HepG2 (cell line): Measurements from ENCODE around the gene POP7. TPM values are rescaled to one million over a fixed set of nuclear protein-coding genes. Genes with fewer than 3 reads are reported as not detected.

Source experiments
- CREB1 ChIP-seq, 2 experiments: fragments of 450-650 bp in 1 of 2; IDR thresholded peaks; 2 replicates each; pipeline ENCODE4 v1.6.1; 2016 to 2017; ENCODE audit warnings: control low read depth in 1 of 2, mild to moderate bottlenecking in 1 of 2, missing compliant biosample characterization in 1 of 2, missing genetic modification characterization in 1 of 2
- ISX ChIP-seq: sonication (generic); formaldehyde crosslinking; conservative IDR thresholded peaks from 2 replicates; pipeline ENCODE4 v1.5.0; 2020; ENCODE audit warnings: missing genetic modification reagents
- KLF13 ChIP-seq: sonication (generic); formaldehyde crosslinking; IDR thresholded peaks from 2 replicates; pipeline ENCODE4 v1.4.0; 2020; ENCODE audit warnings: mild to moderate bottlenecking, missing genetic modification reagents
- MBNL3 ChIP-seq: fragments of 250-450 bp; sonication (Bioruptor Pico); conservative IDR thresholded peaks from 2 replicates; pipeline ENCODE4 v1.8.0; 2022; ENCODE audit warnings: mild to moderate bottlenecking, inconsistent platforms
- PRMT3 ChIP-seq: sonication (generic); formaldehyde crosslinking; IDR thresholded peaks from 2 replicates; pipeline ENCODE4 v1.8.1; 2022; ENCODE audit warnings: low read depth, mild to moderate bottlenecking, moderate library complexity, missing genetic modification reagents, borderline replicate concordance
- PRPF4 ChIP-seq: fragments of 200-400 bp; formaldehyde crosslinking; IDR thresholded peaks from 2 replicates; pipeline ENCODE4 v1.6.1; 2016; ENCODE audit warnings: low read length, low read depth; ENCODE audit not compliant: poor library complexity, severe bottlenecking
- SP2 ChIP-seq: sonication (generic); formaldehyde crosslinking; IDR thresholded peaks from 2 replicates; pipeline ENCODE4 v1.5.1; 2020; ENCODE audit warnings: mild to moderate bottlenecking, missing genetic modification reagents
- TCF7L2 ChIP-seq: IDR thresholded peaks from 2 replicates; pipeline ENCODE4 v1.6.1; 2011; ENCODE audit warnings: mild to moderate bottlenecking, low read depth, low read length, moderate library complexity
- U2AF1 ChIP-seq: fragments of 200-400 bp; formaldehyde crosslinking; optimal IDR thresholded peaks from 2 replicates; pipeline ENCODE3; 2017; ENCODE audit warnings: mild to moderate bottlenecking, low read depth, low read length
- ZNF33A ChIP-seq: sonication (generic); formaldehyde crosslinking; IDR thresholded peaks from 2 replicates; pipeline ENCODE4 v1.5.1; 2020; ENCODE audit warnings: missing genetic modification reagents, mild to moderate bottlenecking, moderate library complexity, borderline replicate concordance
- ZNF441 ChIP-seq: sonication (generic); formaldehyde crosslinking; IDR thresholded peaks from 2 replicates; pipeline ENCODE4 v1.7.0; 2021; ENCODE audit warnings: missing genetic modification reagents, borderline replicate concordance
- ZNF510 ChIP-seq: sonication (generic); formaldehyde crosslinking; IDR thresholded peaks from 2 replicates; pipeline ENCODE4 v1.4.0; 2020; ENCODE audit warnings: low read depth, mild to moderate bottlenecking, missing genetic modification reagents
- ZNF775 ChIP-seq: sonication (generic); formaldehyde crosslinking; IDR thresholded peaks from 2 replicates; pipeline ENCODE4 v1.4.0; 2020; ENCODE audit warnings: missing genetic modification reagents, mild to moderate bottlenecking, moderate library complexity, borderline replicate concordance
- polyA plus RNA-seq, 8 experiments: library from polyadenylated mRNA; depleted of rRNA in 3 of 8; stranded (reverse) in 7 of 8; unstranded in 1 of 8; fragments of >200 nt; fragmentation: Illumina TruSeq in 4 of 8; extraction: Trizol in 4 of 8; gene quantifications; 2 replicates each; pipeline versions ENCODE4 v1.2.1 to v1.2.3, GENCODE V29; 2011 to 2016; ENCODE audit warnings: low read depth in 4 of 8, missing spikeins in 1 of 8, mixed read lengths in 1 of 8; ENCODE audit not compliant: insufficient read depth in 1 of 8
- total RNA-seq, 5 experiments: library from RNA; depleted of rRNA; stranded (reverse); fragments of >200 nt; fragmentation: Illumina TruSeq; extraction: Trizol; gene quantifications; 2 replicates each; pipeline ENCODE4 v1.2.3, GENCODE V29; 2016; ENCODE audit warnings: low read depth in 1 of 5
- TF ChIP-seq, protein P1 (sequence below): IDR thresholded peaks from 2 replicates; pipeline ENCODE4 v1.6.1; 2016; ENCODE audit warnings: low read depth, missing genetic modification reagents, missing compliant biosample characterization
- TF ChIP-seq, protein P2 (sequence below): sonication (generic); formaldehyde crosslinking; IDR thresholded peaks from 2 replicates; pipeline ENCODE4 v1.8.0; 2022; ENCODE audit warnings: mild to moderate bottlenecking, missing genetic modification reagents, moderate library complexity
- TF ChIP-seq, protein P3 (sequence below): sonication (generic); formaldehyde crosslinking; IDR thresholded peaks from 2 replicates; pipeline ENCODE4 v1.5.1; 2020; ENCODE audit warnings: mild to moderate bottlenecking, missing genetic modification reagents, moderate library complexity
- TF ChIP-seq, protein P4 (sequence below): fragments of 450-650 bp; IDR thresholded peaks from 2 replicates; pipeline ENCODE4 v1.6.1; 2017; ENCODE audit warnings: mild to moderate bottlenecking

Gene POP7
- total and polyA plus RNA-seq, 2 of the 13 experiments (the other 11 are each of a cell fraction or from before 2014, with no cell fraction given): 63.9 to 91.1 TPM

DNA sequence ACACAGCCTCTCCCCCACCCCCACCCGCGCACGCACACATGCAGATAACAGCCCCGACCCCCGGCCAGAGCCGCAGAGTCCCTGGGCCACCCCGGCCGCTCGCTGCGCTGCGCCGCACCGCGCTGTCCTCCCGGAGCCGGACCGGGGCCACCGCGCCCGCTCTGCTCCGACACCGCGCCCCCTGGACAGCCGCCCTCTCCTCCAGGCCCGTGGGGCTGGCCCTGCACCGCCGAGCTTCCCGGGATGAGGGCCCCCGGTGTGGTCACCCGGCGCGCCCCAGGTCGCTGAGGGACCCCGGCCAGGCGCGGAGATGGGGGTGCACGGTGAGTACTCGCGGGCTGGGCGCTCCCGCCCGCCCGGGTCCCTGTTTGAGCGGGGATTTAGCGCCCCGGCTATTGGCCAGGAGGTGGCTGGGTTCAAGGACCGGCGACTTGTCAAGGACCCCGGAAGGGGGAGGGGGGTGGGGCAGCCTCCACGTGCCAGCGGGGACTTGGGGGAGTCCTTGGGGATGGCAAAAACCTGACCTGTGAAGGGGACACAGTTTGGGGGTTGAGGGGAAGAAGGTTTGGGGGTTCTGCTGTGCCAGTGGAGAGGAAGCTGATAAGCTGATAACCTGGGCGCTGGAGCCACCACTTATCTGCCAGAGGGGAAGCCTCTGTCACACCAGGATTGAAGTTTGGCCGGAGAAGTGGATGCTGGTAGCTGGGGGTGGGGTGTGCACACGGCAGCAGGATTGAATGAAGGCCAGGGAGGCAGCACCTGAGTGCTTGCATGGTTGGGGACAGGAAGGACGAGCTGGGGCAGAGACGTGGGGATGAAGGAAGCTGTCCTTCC, 15.0 kb downstream of the POP7 start (continued):
- TF ChIP-seq, protein P1, sequence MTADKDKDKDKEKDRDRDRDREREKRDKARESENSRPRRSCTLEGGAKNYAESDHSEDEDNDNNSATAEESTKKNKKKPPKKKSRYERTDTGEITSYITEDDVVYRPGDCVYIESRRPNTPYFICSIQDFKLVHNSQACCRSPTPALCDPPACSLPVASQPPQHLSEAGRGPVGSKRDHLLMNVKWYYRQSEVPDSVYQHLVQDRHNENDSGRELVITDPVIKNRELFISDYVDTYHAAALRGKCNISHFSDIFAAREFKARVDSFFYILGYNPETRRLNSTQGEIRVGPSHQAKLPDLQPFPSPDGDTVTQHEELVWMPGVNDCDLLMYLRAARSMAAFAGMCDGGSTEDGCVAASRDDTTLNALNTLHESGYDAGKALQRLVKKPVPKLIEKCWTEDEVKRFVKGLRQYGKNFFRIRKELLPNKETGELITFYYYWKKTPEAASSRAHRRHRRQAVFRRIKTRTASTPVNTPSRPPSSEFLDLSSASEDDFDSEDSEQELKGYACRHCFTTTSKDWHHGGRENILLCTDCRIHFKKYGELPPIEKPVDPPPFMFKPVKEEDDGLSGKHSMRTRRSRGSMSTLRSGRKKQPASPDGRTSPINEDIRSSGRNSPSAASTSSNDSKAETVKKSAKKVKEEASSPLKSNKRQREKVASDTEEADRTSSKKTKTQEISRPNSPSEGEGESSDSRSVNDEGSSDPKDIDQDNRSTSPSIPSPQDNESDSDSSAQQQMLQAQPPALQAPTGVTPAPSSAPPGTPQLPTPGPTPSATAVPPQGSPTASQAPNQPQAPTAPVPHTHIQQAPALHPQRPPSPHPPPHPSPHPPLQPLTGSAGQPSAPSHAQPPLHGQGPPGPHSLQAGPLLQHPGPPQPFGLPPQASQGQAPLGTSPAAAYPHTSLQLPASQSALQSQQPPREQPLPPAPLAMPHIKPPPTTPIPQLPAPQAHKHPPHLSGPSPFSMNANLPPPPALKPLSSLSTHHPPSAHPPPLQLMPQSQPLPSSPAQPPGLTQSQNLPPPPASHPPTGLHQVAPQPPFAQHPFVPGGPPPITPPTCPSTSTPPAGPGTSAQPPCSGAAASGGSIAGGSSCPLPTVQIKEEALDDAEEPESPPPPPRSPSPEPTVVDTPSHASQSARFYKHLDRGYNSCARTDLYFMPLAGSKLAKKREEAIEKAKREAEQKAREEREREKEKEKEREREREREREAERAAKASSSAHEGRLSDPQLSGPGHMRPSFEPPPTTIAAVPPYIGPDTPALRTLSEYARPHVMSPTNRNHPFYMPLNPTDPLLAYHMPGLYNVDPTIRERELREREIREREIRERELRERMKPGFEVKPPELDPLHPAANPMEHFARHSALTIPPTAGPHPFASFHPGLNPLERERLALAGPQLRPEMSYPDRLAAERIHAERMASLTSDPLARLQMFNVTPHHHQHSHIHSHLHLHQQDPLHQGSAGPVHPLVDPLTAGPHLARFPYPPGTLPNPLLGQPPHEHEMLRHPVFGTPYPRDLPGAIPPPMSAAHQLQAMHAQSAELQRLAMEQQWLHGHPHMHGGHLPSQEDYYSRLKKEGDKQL: no peak
- 0 out of 2 replicates have a peak, but pooled peaks have one; percentile 49 for TF ChIP-seq ISX (CRISPR knock-in tag)
- no peak for TF ChIP-seq ZNF510 (CRISPR knock-in tag)
- no peak for TF ChIP-seq MBNL3 (CRISPR knock-in tag)
- TF ChIP-seq TCF7L2: no peak
- TF ChIP-seq, protein P2, sequence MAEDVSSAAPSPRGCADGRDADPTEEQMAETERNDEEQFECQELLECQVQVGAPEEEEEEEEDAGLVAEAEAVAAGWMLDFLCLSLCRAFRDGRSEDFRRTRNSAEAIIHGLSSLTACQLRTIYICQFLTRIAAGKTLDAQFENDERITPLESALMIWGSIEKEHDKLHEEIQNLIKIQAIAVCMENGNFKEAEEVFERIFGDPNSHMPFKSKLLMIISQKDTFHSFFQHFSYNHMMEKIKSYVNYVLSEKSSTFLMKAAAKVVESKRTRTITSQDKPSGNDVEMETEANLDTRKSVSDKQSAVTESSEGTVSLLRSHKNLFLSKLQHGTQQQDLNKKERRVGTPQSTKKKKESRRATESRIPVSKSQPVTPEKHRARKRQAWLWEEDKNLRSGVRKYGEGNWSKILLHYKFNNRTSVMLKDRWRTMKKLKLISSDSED (CRISPR knock-in tag): no peak
- TF ChIP-seq KLF13 (CRISPR knock-in tag): no peak
- TF ChIP-seq ZNF775 (CRISPR knock-in tag): no peak
- TF ChIP-seq CREB1 (IDR thresholded peaks at IDR 0.05): no peak
- TF ChIP-seq CREB1 (CRISPR knock-in tag; IDR thresholded peaks at IDR 0.05): no peak
- TF ChIP-seq PRMT3 (CRISPR knock-in tag): no peak
- TF ChIP-seq SP2 (CRISPR knock-in tag): no peak
- TF ChIP-seq PRPF4: no peak
- TF ChIP-seq ZNF33A (CRISPR knock-in tag): no peak
- no peak for TF ChIP-seq ZNF441 (CRISPR knock-in tag)
- TF ChIP-seq, protein P3, sequence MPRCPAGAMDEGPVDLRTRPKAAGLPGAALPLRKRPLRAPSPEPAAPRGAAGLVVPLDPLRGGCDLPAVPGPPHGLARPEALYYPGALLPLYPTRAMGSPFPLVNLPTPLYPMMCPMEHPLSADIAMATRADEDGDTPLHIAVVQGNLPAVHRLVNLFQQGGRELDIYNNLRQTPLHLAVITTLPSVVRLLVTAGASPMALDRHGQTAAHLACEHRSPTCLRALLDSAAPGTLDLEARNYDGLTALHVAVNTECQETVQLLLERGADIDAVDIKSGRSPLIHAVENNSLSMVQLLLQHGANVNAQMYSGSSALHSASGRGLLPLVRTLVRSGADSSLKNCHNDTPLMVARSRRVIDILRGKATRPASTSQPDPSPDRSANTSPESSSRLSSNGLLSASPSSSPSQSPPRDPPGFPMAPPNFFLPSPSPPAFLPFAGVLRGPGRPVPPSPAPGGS: no peak
- TF ChIP-seq, protein P4, sequence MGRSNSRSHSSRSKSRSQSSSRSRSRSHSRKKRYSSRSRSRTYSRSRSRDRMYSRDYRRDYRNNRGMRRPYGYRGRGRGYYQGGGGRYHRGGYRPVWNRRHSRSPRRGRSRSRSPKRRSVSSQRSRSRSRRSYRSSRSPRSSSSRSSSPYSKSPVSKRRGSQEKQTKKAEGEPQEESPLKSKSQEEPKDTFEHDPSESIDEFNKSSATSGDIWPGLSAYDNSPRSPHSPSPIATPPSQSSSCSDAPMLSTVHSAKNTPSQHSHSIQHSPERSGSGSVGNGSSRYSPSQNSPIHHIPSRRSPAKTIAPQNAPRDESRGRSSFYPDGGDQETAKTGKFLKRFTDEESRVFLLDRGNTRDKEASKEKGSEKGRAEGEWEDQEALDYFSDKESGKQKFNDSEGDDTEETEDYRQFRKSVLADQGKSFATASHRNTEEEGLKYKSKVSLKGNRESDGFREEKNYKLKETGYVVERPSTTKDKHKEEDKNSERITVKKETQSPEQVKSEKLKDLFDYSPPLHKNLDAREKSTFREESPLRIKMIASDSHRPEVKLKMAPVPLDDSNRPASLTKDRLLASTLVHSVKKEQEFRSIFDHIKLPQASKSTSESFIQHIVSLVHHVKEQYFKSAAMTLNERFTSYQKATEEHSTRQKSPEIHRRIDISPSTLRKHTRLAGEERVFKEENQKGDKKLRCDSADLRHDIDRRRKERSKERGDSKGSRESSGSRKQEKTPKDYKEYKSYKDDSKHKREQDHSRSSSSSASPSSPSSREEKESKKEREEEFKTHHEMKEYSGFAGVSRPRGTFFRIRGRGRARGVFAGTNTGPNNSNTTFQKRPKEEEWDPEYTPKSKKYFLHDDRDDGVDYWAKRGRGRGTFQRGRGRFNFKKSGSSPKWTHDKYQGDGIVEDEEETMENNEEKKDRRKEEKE: no peak
- no peak for TF ChIP-seq U2AF1
